GM12892 (cell line): Measurements from ENCODE around the gene OVOL2.

Source experiments
- POLR2A ChIP-seq: IDR thresholded peaks from 2 replicates; pipeline ENCODE4 v1.6.1; 2011; ENCODE audit warnings: low read depth, low read length, control low read depth
- POLR2AphosphoS5 ChIP-seq: IDR thresholded peaks from 2 replicates; pipeline ENCODE4 v1.6.1; 2011; ENCODE audit warnings: low read depth, low read length, control low read depth
- TAF1 ChIP-seq: IDR thresholded peaks from 2 replicates; pipeline ENCODE4 v1.6.1; 2011; ENCODE audit warnings: low read depth, mild to moderate bottlenecking, control low read depth, low read length, borderline replicate concordance

- TF ChIP-seq POLR2A (no peak), POLR2AphosphoS5 (no peak), TAF1 (no peak)
These were observed 44.8 kb downstream of the OVOL2 start for GRCh38 chr20:18012901-18013300.
